ENCODE measurements around the gene CNN1.

Gene CNN1

DNA sequence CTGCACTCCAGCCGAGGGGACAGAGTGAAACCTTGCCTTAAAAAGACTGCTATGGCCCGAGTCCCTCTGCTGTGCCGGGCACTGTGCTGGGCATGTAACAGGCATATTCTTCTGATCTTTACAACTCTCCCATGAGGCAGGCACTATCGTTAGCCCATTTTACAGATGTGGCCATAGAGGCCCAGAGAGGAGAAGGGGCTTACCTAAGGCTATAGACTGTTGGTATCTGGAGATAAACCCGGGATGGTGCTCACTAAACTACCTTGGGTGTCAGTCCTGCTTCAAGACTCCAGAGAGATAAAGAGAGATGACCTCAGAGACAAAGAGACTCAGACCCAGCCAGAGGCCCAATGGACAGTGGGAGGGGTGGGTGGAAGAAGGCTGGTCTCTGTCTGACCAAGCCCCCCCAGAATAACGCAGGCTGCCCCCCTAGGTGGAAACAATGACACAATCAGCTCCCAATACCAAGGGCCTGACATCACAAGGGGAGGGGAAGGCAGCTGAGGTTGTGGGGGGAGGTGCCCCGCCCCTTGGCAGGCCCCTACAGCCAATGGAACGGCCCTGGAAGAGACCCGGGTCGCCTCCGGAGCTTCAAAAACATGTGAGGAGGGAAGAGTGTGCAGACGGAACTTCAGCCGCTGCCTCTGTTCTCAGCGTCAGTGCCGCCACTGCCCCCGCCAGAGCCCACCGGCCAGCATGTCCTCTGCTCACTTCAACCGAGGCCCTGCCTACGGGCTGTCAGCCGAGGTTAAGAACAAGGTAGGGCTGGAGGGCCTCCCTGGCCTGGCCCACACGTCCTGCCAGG, at the start of gene CNN1:
CNN1 (plus strand) TSS at position 620 of the 805 bp plus-strand sequence; CDS start at position 697, 77 bp downstream.
- no peaks in the 10 kb centered on the region for H3K27me3 ChIP-seq (ENCODE audit: control insufficient read depth, insufficient read depth, low read length)
- H3K4me2 ChIP-seq (ENCODE audit: low read length) = no peak within 1 kb of the TSS
- H3K4me3 ChIP-seq (ENCODE audit: low read depth, low read length) = no peak within 1 kb of the TSS
- peak within 1 kb of the TSS; percentile 75 for H2AFZ ChIP-seq
- no peaks in the 10 kb centered on the region for H3K4me1 ChIP-seq
- H3K79me2 ChIP-seq = no peaks in the 10 kb centered on the region
- TF ChIP-seq CTCF (IDR thresholded peaks at IDR 0.05) = no peak
- H3K9ac ChIP-seq = no peak within 1 kb of the TSS
- H3K36me3 ChIP-seq (ENCODE audit: control insufficient read depth, insufficient read depth, low read length) = no peaks in the 10 kb centered on the region
- no peaks in the 10 kb centered on the region for H3K9me3 ChIP-seq (ENCODE audit: control insufficient read depth, low read length)
- H3K27ac ChIP-seq = no peak within 1 kb of the TSS

GRCh38 chr19:11489378-11489777, 49.3 kb upstream of the CNN1 start:
- TF ChIP-seq CTCF (IDR thresholded peaks at IDR 0.05) = no peak
- Histone ChIP-seq H3K9ac (no peak overlapping the region), H2AFZ (no peak overlapping the region), H3K4me3 (ENCODE audit: low read depth, low read length) (no peak overlapping the region), H3K9me3 (ENCODE audit: control insufficient read depth, low read length) (no peaks in the 10 kb centered on the region), H3K36me3 (ENCODE audit: control insufficient read depth, insufficient read depth, low read length) (no peaks in the 10 kb centered on the region), H3K27ac (no peak overlapping the region), H3K27me3 (ENCODE audit: control insufficient read depth, insufficient read depth, low read length) (no peaks in the 10 kb centered on the region), H3K4me1 (no peaks in the 10 kb centered on the region), H3K79me2 (no peaks in the 10 kb centered on the region), H3K4me2 (ENCODE audit: low read length) (no peak overlapping the region)

DNA sequence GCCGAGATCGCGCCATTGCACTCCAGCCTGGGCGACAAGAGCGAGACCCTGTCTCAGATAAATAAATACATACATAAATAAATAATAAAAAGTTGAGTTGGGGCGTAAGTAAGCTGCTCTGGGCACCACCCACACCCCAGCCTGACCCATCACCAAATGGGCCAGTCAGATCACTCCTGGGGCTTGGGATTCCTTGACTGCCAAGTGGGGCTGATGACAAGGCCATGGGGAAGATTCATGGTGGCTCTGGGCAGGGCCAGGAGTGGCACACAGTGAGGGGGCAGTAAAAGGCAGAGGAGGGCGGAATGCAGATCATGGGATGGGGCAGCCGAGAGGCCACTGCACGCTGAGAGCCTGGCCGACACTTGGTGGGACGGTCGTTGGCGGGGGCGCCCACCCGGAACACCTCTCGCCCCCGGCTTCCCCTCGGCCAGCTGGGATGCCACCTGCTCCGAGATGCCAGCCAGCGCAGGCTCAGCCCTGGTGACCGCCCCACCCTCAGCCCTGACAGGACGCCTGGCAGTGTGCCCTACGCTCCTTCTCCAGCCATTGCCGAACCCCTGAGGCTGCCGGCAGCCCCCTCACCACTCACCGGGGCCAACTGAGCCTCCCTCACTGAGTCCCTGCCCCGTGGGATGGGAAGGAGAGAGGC, 43.9 kb upstream of the CNN1 start:
- H3K27ac ChIP-seq = no peak overlapping the region

DNA sequence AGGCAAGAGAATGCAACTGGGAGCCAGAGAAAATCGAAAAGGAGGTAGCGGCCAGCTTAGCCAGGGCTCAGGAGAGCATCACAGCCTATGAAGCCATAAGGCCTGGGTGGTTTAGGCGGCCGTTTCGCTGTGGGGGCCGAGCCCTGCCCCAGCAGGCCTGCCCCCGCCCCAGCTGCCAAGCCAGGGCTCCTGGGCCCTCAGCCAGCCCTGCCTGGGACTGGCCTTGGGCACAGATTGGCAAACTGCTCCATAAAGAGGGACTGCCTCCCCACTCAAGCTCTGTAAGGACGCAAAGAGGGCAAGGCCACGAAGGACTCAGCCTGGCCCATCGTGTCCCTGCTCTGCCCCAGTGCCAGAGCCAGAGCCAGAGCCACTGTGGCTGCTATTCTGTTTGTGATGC, 43.2 kb upstream of the CNN1 start:
- TF ChIP-seq CTCF (IDR thresholded peaks at IDR 0.05) = no peak
- Histone ChIP-seq H3K4me3 (ENCODE audit: low read depth, low read length) (no peak overlapping the region), H3K4me2 (ENCODE audit: low read length) (no peak overlapping the region), H3K36me3 (ENCODE audit: control insufficient read depth, insufficient read depth, low read length) (no peaks in the 10 kb centered on the region), H3K9ac (no peak overlapping the region), H3K9me3 (ENCODE audit: control insufficient read depth, low read length) (no peaks in the 10 kb centered on the region), H3K27ac (no peak overlapping the region), H3K4me1 (no peaks in the 10 kb centered on the region), H3K79me2 (no peaks in the 10 kb centered on the region), H3K27me3 (ENCODE audit: control insufficient read depth, insufficient read depth, low read length) (no peaks in the 10 kb centered on the region), H2AFZ (no peak overlapping the region)

More for the DNA sequence above, 43.9 kb upstream of the CNN1 start:
- Histone ChIP-seq H3K4me2 (ENCODE audit: low read length) (no peak overlapping the region), H3K27me3 (ENCODE audit: control insufficient read depth, insufficient read depth, low read length) (no peaks in the 10 kb centered on the region), H3K79me2 (no peaks in the 10 kb centered on the region), H3K9me3 (ENCODE audit: control insufficient read depth, low read length) (no peaks in the 10 kb centered on the region), H3K36me3 (ENCODE audit: control insufficient read depth, insufficient read depth, low read length) (no peaks in the 10 kb centered on the region), H3K9ac (no peak overlapping the region), H3K4me3 (ENCODE audit: low read depth, low read length) (no peak overlapping the region), H2AFZ (no peak overlapping the region), H3K4me1 (no peaks in the 10 kb centered on the region)
- TF ChIP-seq CTCF (IDR thresholded peaks at IDR 0.05) = no peak

Data from parathyroid adenoma (tissue), 2 donors.